Progenitor cell of endocrine pancreas (in vitro differentiated cells): ENCODE measurements around the gene PYY. TPM values are rescaled to one million over a fixed set of nuclear protein-coding genes. Genes with fewer than 3 reads are reported as not detected.
A peak's percentile ranks its signal among the peaks of the same experiment; 100 is the strongest.

ENCODE experiments used
- DNase-seq: peaks from one replicate; pipeline ENCODE4 v3.0.0; 2021; ENCODE audit warnings: low spot score; ENCODE audit not compliant: unreplicated experiment
- H3K27ac Mint-ChIP-seq: 2 replicates; pipeline ENCODE4 v1.8.0; 2021; ENCODE audit warnings: mild to moderate bottlenecking, moderate library complexity, mixed read lengths
- H3K27me3 Mint-ChIP-seq: 2 replicates; pipeline ENCODE4 v1.8.0; 2021; ENCODE audit warnings: mixed read lengths
- H3K36me3 Mint-ChIP-seq: 2 replicates; pipeline ENCODE4 v1.8.0; 2022; ENCODE audit warnings: mixed read lengths; ENCODE audit not compliant: insufficient read depth
- H3K4me1 Mint-ChIP-seq: 2 replicates; pipeline ENCODE4 v1.8.0; 2021; ENCODE audit warnings: low read depth, mixed read lengths
- H3K4me3 Mint-ChIP-seq: 2 replicates; pipeline ENCODE4 v1.8.0; 2021; ENCODE audit warnings: low read depth, mild to moderate bottlenecking, moderate library complexity, mixed read lengths
- H3K9me3 Mint-ChIP-seq: 2 replicates; pipeline ENCODE4 v1.8.0; 2021; ENCODE audit warnings: low read depth, mixed read lengths
- total RNA-seq: library from RNA; stranded (reverse); gene quantifications from 2 replicates; pipeline ENCODE4 v1.2.1, GENCODE V29; 2021
- TF ChIP-seq, protein P1 (sequence below): fragments of 200-600 bp; sonication (generic); IDR thresholded peaks from one replicate; pipeline ENCODE4 v1.5.0; 2021; ENCODE audit warnings: antibody characterized with exemption, mild to moderate bottlenecking; ENCODE audit not compliant: unreplicated experiment

PYY gene
- total RNA-seq, 1 donor from 2014 or later: 0.84 TPM

DNA sequence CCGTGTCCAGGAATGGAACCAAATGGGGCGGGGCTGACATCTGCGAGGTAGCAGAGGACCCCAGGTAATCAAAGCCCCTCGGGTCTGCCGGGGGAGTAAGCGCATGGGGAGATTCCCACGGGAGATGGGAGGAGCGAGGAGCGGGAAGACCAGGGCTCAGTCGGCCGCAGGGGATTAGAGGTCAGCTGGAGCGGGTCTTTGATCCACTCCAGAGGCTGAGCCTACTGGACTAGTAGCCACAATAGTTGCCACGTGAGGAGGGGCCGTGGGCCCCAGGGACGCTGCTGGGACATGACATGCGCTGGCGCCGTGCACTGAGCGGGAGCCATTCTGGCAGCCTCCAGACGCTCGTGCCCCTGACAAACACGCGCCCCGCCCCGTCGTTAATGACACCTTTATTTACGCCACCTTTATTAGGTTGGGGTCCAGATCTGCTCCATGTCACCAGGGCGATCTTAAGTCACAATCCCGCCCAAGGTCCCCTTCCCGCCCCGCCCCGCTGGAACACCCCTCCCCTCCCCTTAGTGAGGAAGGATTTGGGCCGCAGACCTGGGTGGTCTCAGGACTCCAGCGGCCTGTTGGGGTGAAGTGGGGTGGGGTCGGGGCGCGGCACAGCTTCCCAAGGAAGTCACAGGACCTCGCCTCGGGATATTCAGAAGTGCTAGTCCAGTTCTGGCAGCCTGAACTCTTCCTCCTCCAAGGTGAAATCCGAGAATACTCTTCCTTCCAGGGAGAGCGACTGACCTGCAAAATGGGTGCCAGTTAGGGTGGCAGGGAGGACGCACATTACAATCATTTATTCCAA lies 26.5 kb downstream of the PYY start:
- no peak overlapping the region for H3K27ac Mint-ChIP-seq
- no peaks in the 10 kb centered on the region for H3K9me3 Mint-ChIP-seq
- peaks cover 7% of the 10 kb centered on the region for H3K4me1 Mint-ChIP-seq
- TF ChIP-seq, protein P1, sequence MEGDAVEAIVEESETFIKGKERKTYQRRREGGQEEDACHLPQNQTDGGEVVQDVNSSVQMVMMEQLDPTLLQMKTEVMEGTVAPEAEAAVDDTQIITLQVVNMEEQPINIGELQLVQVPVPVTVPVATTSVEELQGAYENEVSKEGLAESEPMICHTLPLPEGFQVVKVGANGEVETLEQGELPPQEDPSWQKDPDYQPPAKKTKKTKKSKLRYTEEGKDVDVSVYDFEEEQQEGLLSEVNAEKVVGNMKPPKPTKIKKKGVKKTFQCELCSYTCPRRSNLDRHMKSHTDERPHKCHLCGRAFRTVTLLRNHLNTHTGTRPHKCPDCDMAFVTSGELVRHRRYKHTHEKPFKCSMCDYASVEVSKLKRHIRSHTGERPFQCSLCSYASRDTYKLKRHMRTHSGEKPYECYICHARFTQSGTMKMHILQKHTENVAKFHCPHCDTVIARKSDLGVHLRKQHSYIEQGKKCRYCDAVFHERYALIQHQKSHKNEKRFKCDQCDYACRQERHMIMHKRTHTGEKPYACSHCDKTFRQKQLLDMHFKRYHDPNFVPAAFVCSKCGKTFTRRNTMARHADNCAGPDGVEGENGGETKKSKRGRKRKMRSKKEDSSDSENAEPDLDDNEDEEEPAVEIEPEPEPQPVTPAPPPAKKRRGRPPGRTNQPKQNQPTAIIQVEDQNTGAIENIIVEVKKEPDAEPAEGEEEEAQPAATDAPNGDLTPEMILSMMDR: no peak
- no peaks in the 10 kb centered on the region for H3K36me3 Mint-ChIP-seq
- no peak for DNase-seq
- no peak overlapping the region for H3K4me3 Mint-ChIP-seq
- peaks cover 48% of the 10 kb centered on the region for H3K27me3 Mint-ChIP-seq

DNA sequence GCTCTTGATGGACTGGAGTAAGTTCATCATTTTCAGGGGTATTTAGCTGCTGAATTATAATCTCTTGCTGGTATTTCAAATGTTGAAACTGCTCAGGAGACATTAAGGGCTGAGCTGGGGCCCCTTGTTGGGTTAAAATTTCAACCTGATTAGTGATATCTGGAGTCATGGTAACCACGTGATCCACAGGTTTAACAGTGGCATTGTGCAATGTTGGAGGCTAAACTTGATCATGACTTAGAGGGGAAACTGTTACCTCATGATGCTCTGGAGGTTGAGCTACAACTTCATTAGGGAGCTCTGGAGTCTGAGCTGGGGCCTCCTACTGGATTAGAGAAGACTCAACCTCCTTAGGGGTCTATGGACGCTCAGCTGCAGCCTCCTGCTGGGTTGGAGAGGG lies 29.2 kb downstream of the PYY start:
- H3K4me1 Mint-ChIP-seq: peaks cover 1% of the 10 kb centered on the region
- no peaks in the 10 kb centered on the region for H3K36me3 Mint-ChIP-seq
- DNase-seq: no peak
- H3K9me3 Mint-ChIP-seq: no peaks in the 10 kb centered on the region
- TF ChIP-seq, protein P1: no peak
- no peak overlapping the region for H3K27ac Mint-ChIP-seq
- H3K27me3 Mint-ChIP-seq: peaks cover 59% of the 10 kb centered on the region
- no peak overlapping the region for H3K4me3 Mint-ChIP-seq

- Mint-ChIP-seq H3K27ac (no peak overlapping the region), H3K4me3 (no peak overlapping the region), H3K27me3 (peaks cover 64% of the 10 kb centered on the region), H3K9me3 (no peaks in the 10 kb centered on the region), H3K4me1 (peaks cover 7% of the 10 kb centered on the region), H3K36me3 (no peaks in the 10 kb centered on the region)
- TF ChIP-seq, protein P1: no peak
- no peak for DNase-seq
Observed at GRCh38 chr17:43920500-43921095, 33.1 kb downstream of the PYY start.

DNA sequence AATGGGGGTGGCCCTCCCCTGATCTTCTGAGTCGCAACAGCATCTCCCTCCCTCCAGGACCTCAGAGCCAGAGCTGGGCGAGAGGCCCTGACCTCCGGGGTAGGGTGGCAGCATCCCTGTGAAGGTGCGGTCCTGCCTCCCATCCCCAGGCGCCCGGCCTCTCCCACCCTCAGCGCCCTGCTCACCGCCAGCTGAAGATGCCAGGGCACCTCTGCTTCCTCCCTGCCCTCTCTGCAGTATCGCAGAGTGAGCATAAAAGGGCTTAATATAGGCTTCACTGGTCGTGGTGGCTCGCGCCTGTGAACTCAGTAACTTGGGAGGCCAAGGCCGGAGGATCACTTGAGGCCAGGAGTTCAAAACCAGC lies 35.7 kb downstream of the PYY start:
- TF ChIP-seq, protein P1: no peak
- Mint-ChIP-seq H3K36me3 (no peaks in the 10 kb centered on the region), H3K4me3 (no peak overlapping the region), H3K4me1 (peaks cover 6% of the 10 kb centered on the region), H3K9me3 (no peaks in the 10 kb centered on the region), H3K27ac (no peak overlapping the region), H3K27me3 (peaks cover 50% of the 10 kb centered on the region)
- no peak for DNase-seq

- Mint-ChIP-seq H3K27me3 (peaks cover 47% of the 10 kb centered on the region), H3K27ac (no peak overlapping the region), H3K36me3 (no peaks in the 10 kb centered on the region), H3K4me1 (peaks cover 6% of the 10 kb centered on the region), H3K4me3 (peak overlapping the region; percentile 7), H3K9me3 (no peaks in the 10 kb centered on the region)
- TF ChIP-seq, protein P1: peak; percentile 62
- DNase-seq: no peak
Observed at GRCh38 chr17:43917348-43918025, 36.3 kb downstream of the PYY start.
